Skeletal muscle satellite cell (primary cell): Measurements from ENCODE around the gene MTFP1. TPM values are rescaled to one million over a fixed set of nuclear protein-coding genes. Genes with fewer than 3 reads are reported as not detected.

Experiments used
- H3K27me3 ChIP-seq: 2 replicates; pipeline ENCODE4 v1.7.0; 2013; ENCODE audit warnings: low read length; ENCODE audit not compliant: control insufficient read depth, insufficient read depth
- H3K36me3 ChIP-seq: 2 replicates; pipeline ENCODE4 v1.7.0; 2013; ENCODE audit warnings: mild to moderate bottlenecking, control low read depth, low read length; ENCODE audit not compliant: insufficient read depth
- H3K4me1 ChIP-seq: 2 replicates; pipeline ENCODE4 v1.7.0; 2013; ENCODE audit warnings: low read length; ENCODE audit not compliant: control insufficient read depth, insufficient read depth
- H3K4me2 ChIP-seq: 2 replicates; pipeline ENCODE4 v1.7.0; 2013; ENCODE audit warnings: mild to moderate bottlenecking, low read length
- H3K4me3 ChIP-seq: 2 replicates; pipeline ENCODE4 v1.7.0; 2013; ENCODE audit warnings: low read length
- H3K9ac ChIP-seq: 2 replicates; pipeline ENCODE4 v1.7.0; 2013; ENCODE audit warnings: mild to moderate bottlenecking, low read depth, low read length, moderate library complexity
- H3K9me3 ChIP-seq: replicated peaks from 2 replicates; pipeline ENCODE4 v1.7.0; 2013; ENCODE audit warnings: mild to moderate bottlenecking, control low read depth, low read length
- small RNA-seq: library from RNA; depleted of rRNA; stranded (forward); fragments of <200 nt; gene quantifications from one replicate; pipeline ENCODE3, GENCODE V24; 2012

Gene MTFP1

GRCh38 chr22:30470655-30471054, 45.1 kb downstream of the MTFP1 start:
- H3K27me3 ChIP-seq, result peaks cover 69% of the 10 kb centered on the region
- H3K36me3 ChIP-seq, result no peaks in the 10 kb centered on the region
- no peaks in the 10 kb centered on the region for H3K9me3 ChIP-seq

GRCh38 chr22:30471616-30472318, 46.2 kb downstream of the MTFP1 start, which contains the start of gene SEC14L3:
TSS of gene SEC14L3 (minus strand) at chr22:30472017. CDS start at chr22:30471958, 59 bp downstream.
- Histone ChIP-seq H3K9ac (no peak within 1 kb of the TSS), H3K4me3 (no peak within 1 kb of the TSS), H3K36me3 (no peaks in the 10 kb centered on the region), H3K9me3 (no peaks in the 10 kb centered on the region), H3K27me3 (peaks cover 62% of the 10 kb centered on the region), H3K4me1 (no peaks in the 10 kb centered on the region), H3K4me2 (no peak within 1 kb of the TSS)

More at GRCh38 chr22:30470655-30471054, 45.1 kb downstream of the MTFP1 start:
- Histone ChIP-seq H3K4me1 (no peaks in the 10 kb centered on the region), H3K4me3 (no peak overlapping the region), H3K9ac (no peak overlapping the region), H3K4me2 (no peak overlapping the region)

- Histone ChIP-seq H3K27me3 (peaks cover 65% of the 10 kb centered on the region), H3K4me3 (no peak overlapping the region), H3K4me2 (no peak overlapping the region), H3K4me1 (no peaks in the 10 kb centered on the region), H3K36me3 (no peaks in the 10 kb centered on the region), H3K9ac (no peak overlapping the region), H3K9me3 (no peaks in the 10 kb centered on the region)
These were observed 47.6 kb downstream of the MTFP1 start for GRCh38 chr22:30472994-30473720.

- H3K36me3 ChIP-seq, result no peaks in the 10 kb centered on the region
- H3K4me1 ChIP-seq, result no peaks in the 10 kb centered on the region
- no peak overlapping the region for H3K4me3 ChIP-seq
- H3K4me2 ChIP-seq, result no peak overlapping the region
- peaks cover 71% of the 10 kb centered on the region for H3K27me3 ChIP-seq
- H3K9ac ChIP-seq, result no peak overlapping the region
- H3K9me3 ChIP-seq, result no peaks in the 10 kb centered on the region
These were observed 48.6 kb downstream of the MTFP1 start for GRCh38 chr22:30474121-30474520.

- Histone ChIP-seq H3K9ac (no peak overlapping the region), H3K9me3 (no peaks in the 10 kb centered on the region), H3K4me2 (no peak overlapping the region), H3K4me3 (no peak overlapping the region), H3K36me3 (no peaks in the 10 kb centered on the region), H3K27me3 (peaks cover 64% of the 10 kb centered on the region), H3K4me1 (no peaks in the 10 kb centered on the region)
These were observed 49.3 kb downstream of the MTFP1 start for GRCh38 chr22:30474683-30475424.

Small RNA genes within 50 kb of the gene (small RNA-seq; reads per million reads assigned to genes)
- gene AC004832.3 (not detected), gene RNU6-564P (not detected)
